ENCODE measurements around the gene LRRC38.

DNA sequence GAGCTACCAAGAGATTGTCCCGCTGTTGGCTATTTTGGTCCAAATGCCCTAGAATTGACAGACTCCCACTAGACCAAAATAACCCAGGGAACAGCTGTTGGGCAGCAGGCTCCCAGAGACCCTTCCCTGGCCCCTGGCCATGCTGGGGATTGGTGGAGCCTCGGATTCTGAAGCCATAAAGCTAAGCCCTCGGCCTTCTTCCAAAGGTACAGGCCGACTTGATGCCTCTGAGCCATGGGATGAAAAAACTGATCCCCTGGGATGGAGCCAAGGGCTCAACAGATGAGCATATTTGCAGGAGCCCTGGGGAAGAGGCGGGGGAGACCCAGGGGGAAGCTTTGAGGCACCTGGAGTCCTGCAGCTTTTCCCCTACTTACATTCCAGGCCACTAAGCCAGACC lies 1.0 kb upstream of the LRRC38 start:
- TF ChIP-seq RAD21 (IDR thresholded peaks at IDR 0.05; ENCODE audit: insufficient read depth, low read depth, low read length) (no peak), POLR2AphosphoS5 (IDR thresholded peaks at IDR 0.05; ENCODE audit: low read length) (no peak), CBX3 (IDR thresholded peaks at IDR 0.05; ENCODE audit: borderline replicate concordance, low read depth) (no peak), ZBED1 (IDR thresholded peaks at IDR 0.05; ENCODE audit: borderline replicate concordance) (no peak), POLR2A (IDR thresholded peaks at IDR 0.05; ENCODE audit: low read depth, low read length) (no peak), ZNF217 (IDR thresholded peaks at IDR 0.05) (no peak), TBL1XR1 (IDR thresholded peaks at IDR 0.05; ENCODE audit: low read depth, low read length) (no peak)
- TF ChIP-seq, protein P1, sequence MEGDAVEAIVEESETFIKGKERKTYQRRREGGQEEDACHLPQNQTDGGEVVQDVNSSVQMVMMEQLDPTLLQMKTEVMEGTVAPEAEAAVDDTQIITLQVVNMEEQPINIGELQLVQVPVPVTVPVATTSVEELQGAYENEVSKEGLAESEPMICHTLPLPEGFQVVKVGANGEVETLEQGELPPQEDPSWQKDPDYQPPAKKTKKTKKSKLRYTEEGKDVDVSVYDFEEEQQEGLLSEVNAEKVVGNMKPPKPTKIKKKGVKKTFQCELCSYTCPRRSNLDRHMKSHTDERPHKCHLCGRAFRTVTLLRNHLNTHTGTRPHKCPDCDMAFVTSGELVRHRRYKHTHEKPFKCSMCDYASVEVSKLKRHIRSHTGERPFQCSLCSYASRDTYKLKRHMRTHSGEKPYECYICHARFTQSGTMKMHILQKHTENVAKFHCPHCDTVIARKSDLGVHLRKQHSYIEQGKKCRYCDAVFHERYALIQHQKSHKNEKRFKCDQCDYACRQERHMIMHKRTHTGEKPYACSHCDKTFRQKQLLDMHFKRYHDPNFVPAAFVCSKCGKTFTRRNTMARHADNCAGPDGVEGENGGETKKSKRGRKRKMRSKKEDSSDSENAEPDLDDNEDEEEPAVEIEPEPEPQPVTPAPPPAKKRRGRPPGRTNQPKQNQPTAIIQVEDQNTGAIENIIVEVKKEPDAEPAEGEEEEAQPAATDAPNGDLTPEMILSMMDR (IDR thresholded peaks at IDR 0.05 in 2 of 3, conservative IDR thresholded peaks at IDR 0.05 in 1 of 3; ENCODE audit: control insufficient read depth in 2 of 3, extremely low read depth in 1 of 3, insufficient read depth in 1 of 3, low read depth in 3 of 3, low read length in 3 of 3): no peak
- TF ChIP-seq, protein P2, sequence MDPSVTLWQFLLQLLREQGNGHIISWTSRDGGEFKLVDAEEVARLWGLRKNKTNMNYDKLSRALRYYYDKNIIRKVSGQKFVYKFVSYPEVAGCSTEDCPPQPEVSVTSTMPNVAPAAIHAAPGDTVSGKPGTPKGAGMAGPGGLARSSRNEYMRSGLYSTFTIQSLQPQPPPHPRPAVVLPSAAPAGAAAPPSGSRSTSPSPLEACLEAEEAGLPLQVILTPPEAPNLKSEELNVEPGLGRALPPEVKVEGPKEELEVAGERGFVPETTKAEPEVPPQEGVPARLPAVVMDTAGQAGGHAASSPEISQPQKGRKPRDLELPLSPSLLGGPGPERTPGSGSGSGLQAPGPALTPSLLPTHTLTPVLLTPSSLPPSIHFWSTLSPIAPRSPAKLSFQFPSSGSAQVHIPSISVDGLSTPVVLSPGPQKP (IDR thresholded peaks at IDR 0.05; ENCODE audit: low read depth, low read length): no peak
- TF ChIP-seq, protein P3, sequence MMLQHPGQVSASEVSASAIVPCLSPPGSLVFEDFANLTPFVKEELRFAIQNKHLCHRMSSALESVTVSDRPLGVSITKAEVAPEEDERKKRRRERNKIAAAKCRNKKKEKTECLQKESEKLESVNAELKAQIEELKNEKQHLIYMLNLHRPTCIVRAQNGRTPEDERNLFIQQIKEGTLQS (IDR thresholded peaks at IDR 0.05; ENCODE audit: borderline replicate concordance, extremely low read depth, low read depth, low read length): no peak

Data from GM12878 (cell line).